ENCODE measurements around the gene MTURN.

The MTURN gene

GRCh38 chr7:30175636-30176147 lies 40.9 kb downstream of the MTURN start:
- Histone ChIP-seq H3K36me3 (ENCODE audit: insufficient read depth, low read length) (no peaks in the 10 kb centered on the region), H3K9ac (ENCODE audit: insufficient read length) (no peak overlapping the region), H3K9me3 (ENCODE audit: low read depth, low read length) (no peaks in the 10 kb centered on the region), H3K27ac (peak overlapping the region; percentile 89), H3K4me3 (peak overlapping the region; percentile 64)
- TF ChIP-seq FOXP2 (optimal IDR thresholded peaks at IDR 0.05; ENCODE audit: control extremely low read depth, extremely low read length, insufficient read depth) (no peak), POLR2AphosphoS5 (IDR thresholded peaks at IDR 0.05; ENCODE audit: borderline replicate concordance, low read depth, low read length) (no peak), EZH2 (IDR thresholded peaks at IDR 0.05) (no peak)
- no peak for DNase-seq (ENCODE audit: low read depth, low spot score)

GRCh38 chr7:30176463-30177109 lies 41.8 kb downstream of the MTURN start:
- Histone ChIP-seq H3K9me3 (ENCODE audit: low read depth, low read length) (no peaks in the 10 kb centered on the region), H3K36me3 (ENCODE audit: insufficient read depth, low read length) (no peaks in the 10 kb centered on the region), H3K27ac (peak overlapping the region; percentile 89; the same call in 1 of the 2 replicates), H3K4me3 (no peak overlapping the region), H3K9ac (ENCODE audit: insufficient read length) (no peak overlapping the region)
- no peak for DNase-seq (ENCODE audit: low read depth, low spot score)
- TF ChIP-seq EZH2 (IDR thresholded peaks at IDR 0.05): no peak
- TF ChIP-seq FOXP2 (optimal IDR thresholded peaks at IDR 0.05; ENCODE audit: control extremely low read depth, extremely low read length, insufficient read depth): no peak
- TF ChIP-seq POLR2AphosphoS5 (IDR thresholded peaks at IDR 0.05; ENCODE audit: borderline replicate concordance, low read depth, low read length): no peak

- no peak for DNase-seq (ENCODE audit: low read depth, low spot score)
- TF ChIP-seq EZH2 (IDR thresholded peaks at IDR 0.05) (no peak), FOXP2 (optimal IDR thresholded peaks at IDR 0.05; ENCODE audit: control extremely low read depth, extremely low read length, insufficient read depth) (no peak), POLR2AphosphoS5 (IDR thresholded peaks at IDR 0.05; ENCODE audit: borderline replicate concordance, low read depth, low read length) (no peak)
- no peak overlapping the region for H3K9ac ChIP-seq (ENCODE audit: insufficient read length)
These were observed 42.4 kb downstream of the MTURN start for GRCh38 chr7:30177186-30177585.

GRCh38 chr7:30177965-30178364 lies 43.2 kb downstream of the MTURN start:
- Histone ChIP-seq H3K27ac (no peak overlapping the region), H3K4me3 (no peak overlapping the region), H3K36me3 (ENCODE audit: insufficient read depth, low read length) (no peaks in the 10 kb centered on the region), H3K9me3 (ENCODE audit: low read depth, low read length) (no peaks in the 10 kb centered on the region), H3K9ac (ENCODE audit: insufficient read length) (no peak overlapping the region)
- TF ChIP-seq POLR2AphosphoS5 (IDR thresholded peaks at IDR 0.05; ENCODE audit: borderline replicate concordance, low read depth, low read length) (no peak), EZH2 (IDR thresholded peaks at IDR 0.05) (no peak), FOXP2 (optimal IDR thresholded peaks at IDR 0.05; ENCODE audit: control extremely low read depth, extremely low read length, insufficient read depth) (no peak)
- no peak for DNase-seq (ENCODE audit: low read depth, low spot score)

More at GRCh38 chr7:30177186-30177585, 42.4 kb downstream of the MTURN start:
- Histone ChIP-seq H3K9me3 (ENCODE audit: low read depth, low read length) (no peaks in the 10 kb centered on the region), H3K36me3 (ENCODE audit: insufficient read depth, low read length) (no peaks in the 10 kb centered on the region), H3K27ac (no peak overlapping the region), H3K4me3 (no peak overlapping the region)

- TF ChIP-seq POLR2AphosphoS5 (IDR thresholded peaks at IDR 0.05; ENCODE audit: borderline replicate concordance, low read depth, low read length) (no peak), FOXP2 (optimal IDR thresholded peaks at IDR 0.05; ENCODE audit: control extremely low read depth, extremely low read length, insufficient read depth) (no peak), EZH2 (IDR thresholded peaks at IDR 0.05) (no peak)
- no peak overlapping the region for H3K9ac ChIP-seq (ENCODE audit: insufficient read length)
- no peak for DNase-seq (ENCODE audit: low read depth, low spot score)
- H3K9me3 ChIP-seq (ENCODE audit: low read depth, low read length): no peaks in the 10 kb centered on the region
- H3K27ac ChIP-seq: no peak overlapping the region
- H3K36me3 ChIP-seq (ENCODE audit: insufficient read depth, low read length): no peaks in the 10 kb centered on the region
- no peak overlapping the region for H3K4me3 ChIP-seq
These were observed 44.1 kb downstream of the MTURN start for GRCh38 chr7:30178748-30179436.

GRCh38 chr7:30180718-30181117 lies 45.9 kb downstream of the MTURN start:
- no peak overlapping the region for H3K27ac ChIP-seq
- H3K36me3 ChIP-seq (ENCODE audit: insufficient read depth, low read length): no peaks in the 10 kb centered on the region
- H3K4me3 ChIP-seq: no peak overlapping the region
- no peaks in the 10 kb centered on the region for H3K9me3 ChIP-seq (ENCODE audit: low read depth, low read length)
- no peak for DNase-seq (ENCODE audit: low read depth, low spot score)
- no peak for TF ChIP-seq EZH2 (IDR thresholded peaks at IDR 0.05)
- no peak for TF ChIP-seq FOXP2 (optimal IDR thresholded peaks at IDR 0.05; ENCODE audit: control extremely low read depth, extremely low read length, insufficient read depth)
- TF ChIP-seq POLR2AphosphoS5 (IDR thresholded peaks at IDR 0.05; ENCODE audit: borderline replicate concordance, low read depth, low read length): no peak
- H3K9ac ChIP-seq (ENCODE audit: insufficient read length): no peak overlapping the region

GRCh38 chr7:30181211-30181610 lies 46.4 kb downstream of the MTURN start:
- H3K27ac ChIP-seq: no peak overlapping the region
- H3K9ac ChIP-seq (ENCODE audit: insufficient read length): no peak overlapping the region
- TF ChIP-seq FOXP2 (optimal IDR thresholded peaks at IDR 0.05; ENCODE audit: control extremely low read depth, extremely low read length, insufficient read depth) (no peak), POLR2AphosphoS5 (IDR thresholded peaks at IDR 0.05; ENCODE audit: borderline replicate concordance, low read depth, low read length) (no peak), EZH2 (IDR thresholded peaks at IDR 0.05) (no peak)
- H3K4me3 ChIP-seq: no peak overlapping the region
- no peaks in the 10 kb centered on the region for H3K36me3 ChIP-seq (ENCODE audit: insufficient read depth, low read length)
- no peak for DNase-seq (ENCODE audit: low read depth, low spot score)
- H3K9me3 ChIP-seq (ENCODE audit: low read depth, low read length): no peaks in the 10 kb centered on the region

GRCh38 chr7:30181736-30182522 lies 47.1 kb downstream of the MTURN start:
- no peak for DNase-seq (ENCODE audit: low read depth, low spot score)
- Histone ChIP-seq H3K4me3 (no peak overlapping the region), H3K9ac (ENCODE audit: insufficient read length) (no peak overlapping the region), H3K9me3 (ENCODE audit: low read depth, low read length) (no peaks in the 10 kb centered on the region), H3K27ac (no peak overlapping the region), H3K36me3 (ENCODE audit: insufficient read depth, low read length) (no peaks in the 10 kb centered on the region)
- TF ChIP-seq FOXP2 (optimal IDR thresholded peaks at IDR 0.05; ENCODE audit: control extremely low read depth, extremely low read length, insufficient read depth): no peak
- TF ChIP-seq EZH2 (IDR thresholded peaks at IDR 0.05): no peak
- no peak for TF ChIP-seq POLR2AphosphoS5 (IDR thresholded peaks at IDR 0.05; ENCODE audit: borderline replicate concordance, low read depth, low read length)
